Heart left ventricle (tissue), 13 donors: ENCODE data around the gene CSNK1D.

Experiments used
- CTCF ChIP-seq, 12 donors: fragments of 200-600 bp; sonication (generic) in 4 of 12; IDR thresholded peaks; one replicate each; pipeline versions ENCODE4 v1.5.0 to v1.8.0; 2018 to 2022; ENCODE audit warnings: antibody characterized with exemption in 12 of 12, mild to moderate bottlenecking in 5 of 12
- POLR2A ChIP-seq, 2 donors: fragments of 450-650 bp; IDR thresholded peaks; one replicate each; pipeline ENCODE4 v1.6.1; 2017; ENCODE audit warnings: antibody characterized with exemption in 2 of 2, mild to moderate bottlenecking in 2 of 2, moderate library complexity in 2 of 2
- donor health status: ischemic (EF 13 %, LVEDD 7.1; RV severe dilation, severe dysfunction).
- donor health status: DM: no; HTN: yes; CAD: no.
- donor health status: DM: no; HTN: no; CAD: no.
- donor health status: ischemic (EF 25% LVEDD 6.9; RV normal size, moderate dysfunction).
- donor health status: ischemic (EF 25% LVEDD 5.7; RV mildly dilated, moderate dysfunction).
- donor health status: ischemic (EF 35%, LVEDD 5.7; RV mildly dilated, moderate dysfunction).
- donor health status: nonischemic (EF 11% LVEDD 7.7; RV severe dilation, severe dysfunction).
- donor health status: DM: yes; HTN: yes; CAD: no.
- donor health status: PGD.
- donor health status: ischemic (EF 29% LVEDD 5.4; RV normal size, mild dysfunction).
- donor health status: nonischemic (EF 23%, LVEDD 6.1; RV moderate dilation, normal function).

- no peak for TF ChIP-seq CTCF (IDR thresholded peaks at IDR 0.05)
- no peak for TF ChIP-seq POLR2A (IDR thresholded peaks at IDR 0.05)
Measured at GRCh38 chr17:82227629-82228277, 45.7 kb downstream of the CSNK1D start.
